ENCODE data around the gene RPS19BP1.

RPS19BP1 gene

GRCh38 chr22:39493759-39494158 is 38.8 kb downstream of the RPS19BP1 start:
- no peaks in the 10 kb centered on the region for H3K36me3 ChIP-seq (ENCODE audit: insufficient read depth, low read length)
- H3K9me3 ChIP-seq (ENCODE audit: low read length), result no peaks in the 10 kb centered on the region
- H3K27me3 ChIP-seq (ENCODE audit: insufficient read depth, low read length), result no peaks in the 10 kb centered on the region
- peaks cover 12% of the 10 kb centered on the region for H3K4me1 ChIP-seq (ENCODE audit: insufficient read depth, low read length)
- H2AFZ ChIP-seq (ENCODE audit: low read depth, low read length), result no peak overlapping the region
- no peak overlapping the region for H3K4me3 ChIP-seq (ENCODE audit: low read length)

DNA sequence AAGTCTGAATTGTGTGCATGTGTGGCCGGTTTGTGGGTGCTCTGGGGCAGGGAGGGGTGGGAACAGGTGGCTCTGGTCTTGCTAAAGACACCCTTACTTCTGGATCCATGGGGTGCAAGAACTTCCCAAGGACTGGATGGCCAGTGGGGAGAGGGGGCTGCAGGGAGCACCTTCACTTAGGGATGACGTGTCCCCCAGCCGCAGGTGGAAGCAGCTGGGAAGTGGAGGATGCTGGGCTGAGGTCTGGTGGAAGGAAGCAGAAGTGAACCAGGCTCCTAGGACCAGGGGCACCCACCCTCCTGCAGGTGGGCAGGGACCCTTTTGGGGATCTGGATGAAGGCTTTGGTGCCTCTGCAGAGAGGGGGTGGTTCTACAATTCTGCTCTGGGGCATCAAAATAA is 40.4 kb downstream of the RPS19BP1 start:
- Histone ChIP-seq H3K9me3 (ENCODE audit: low read length) (no peaks in the 10 kb centered on the region), H3K36me3 (ENCODE audit: insufficient read depth, low read length) (peaks cover 5% of the 10 kb centered on the region), H2AFZ (ENCODE audit: low read depth, low read length) (no peak overlapping the region), H3K27me3 (ENCODE audit: insufficient read depth, low read length) (no peaks in the 10 kb centered on the region), H3K4me3 (ENCODE audit: low read length) (no peak overlapping the region), H3K4me1 (ENCODE audit: insufficient read depth, low read length) (peaks cover 5% of the 10 kb centered on the region)

GRCh38 chr22:39491696-39492095 is 40.9 kb downstream of the RPS19BP1 start:
- peaks cover 5% of the 10 kb centered on the region for H3K4me1 ChIP-seq (ENCODE audit: insufficient read depth, low read length)
- H3K36me3 ChIP-seq (ENCODE audit: insufficient read depth, low read length), result peaks cover 5% of the 10 kb centered on the region
- H3K9me3 ChIP-seq (ENCODE audit: low read length), result no peaks in the 10 kb centered on the region
- H3K27me3 ChIP-seq (ENCODE audit: insufficient read depth, low read length), result no peaks in the 10 kb centered on the region
- H2AFZ ChIP-seq (ENCODE audit: low read depth, low read length), result no peak overlapping the region
- no peak overlapping the region for H3K4me3 ChIP-seq (ENCODE audit: low read length)

- Histone ChIP-seq H3K4me3 (ENCODE audit: low read length) (no peak overlapping the region), H3K36me3 (ENCODE audit: insufficient read depth, low read length) (peaks cover 5% of the 10 kb centered on the region), H3K27me3 (ENCODE audit: insufficient read depth, low read length) (no peaks in the 10 kb centered on the region), H3K9me3 (ENCODE audit: low read length) (no peaks in the 10 kb centered on the region), H3K4me1 (ENCODE audit: insufficient read depth, low read length) (peaks cover under 1% of the 10 kb centered on the region), H2AFZ (ENCODE audit: low read depth, low read length) (no peak overlapping the region)
These were observed 41.4 kb downstream of the RPS19BP1 start for GRCh38 chr22:39490966-39491680.

DNA sequence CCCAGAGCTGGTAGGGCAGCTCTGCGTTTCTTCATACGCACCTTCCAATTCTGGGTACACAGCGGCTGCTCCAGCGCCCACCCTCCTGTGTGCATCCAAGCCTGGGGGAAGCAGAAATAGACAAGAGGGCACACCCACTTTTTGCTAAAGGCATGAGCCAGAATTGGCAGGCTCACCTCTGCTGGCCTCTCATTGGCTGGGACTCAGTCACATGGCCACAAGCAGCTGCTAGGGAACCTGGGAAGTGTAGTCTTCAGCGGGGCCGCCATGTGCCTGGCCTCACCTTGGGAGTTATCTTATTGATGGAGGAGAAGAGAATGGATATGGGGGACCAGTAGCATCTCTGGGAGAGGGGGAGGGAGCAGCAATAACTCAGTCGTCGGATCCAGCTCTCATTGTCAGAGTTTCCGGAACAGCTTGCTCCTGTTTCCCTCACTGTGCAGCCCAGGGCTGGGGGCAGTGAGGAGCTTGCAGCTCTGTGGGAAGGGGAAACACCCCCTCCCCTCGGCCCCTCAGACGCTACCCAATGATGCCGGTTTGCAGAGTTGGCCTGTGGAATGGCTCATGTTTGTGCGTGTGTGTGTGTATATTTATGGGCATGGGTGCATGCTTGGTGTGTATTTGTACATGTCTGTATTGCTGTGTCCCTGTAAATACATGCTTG is 42.3 kb downstream of the RPS19BP1 start:
- no peak overlapping the region for H3K4me3 ChIP-seq (ENCODE audit: low read length)
- no peak overlapping the region for H2AFZ ChIP-seq (ENCODE audit: low read depth, low read length)
- H3K9me3 ChIP-seq (ENCODE audit: low read length), result no peaks in the 10 kb centered on the region
- H3K36me3 ChIP-seq (ENCODE audit: insufficient read depth, low read length), result peaks cover 5% of the 10 kb centered on the region
- no peaks in the 10 kb centered on the region for H3K27me3 ChIP-seq (ENCODE audit: insufficient read depth, low read length)
- H3K4me1 ChIP-seq (ENCODE audit: insufficient read depth, low read length), result no peaks in the 10 kb centered on the region

GRCh38 chr22:39489094-39490068 is 43.2 kb downstream of the RPS19BP1 start:
- Histone ChIP-seq H3K9me3 (ENCODE audit: low read length) (no peaks in the 10 kb centered on the region), H2AFZ (ENCODE audit: low read depth, low read length) (no peak overlapping the region), H3K4me1 (ENCODE audit: insufficient read depth, low read length) (no peaks in the 10 kb centered on the region), H3K27me3 (ENCODE audit: insufficient read depth, low read length) (no peaks in the 10 kb centered on the region), H3K4me3 (ENCODE audit: low read length) (no peak overlapping the region), H3K36me3 (ENCODE audit: insufficient read depth, low read length) (peaks cover 5% of the 10 kb centered on the region)

- Histone ChIP-seq H3K4me3 (ENCODE audit: low read length) (no peak overlapping the region), H3K36me3 (ENCODE audit: insufficient read depth, low read length) (peaks cover 5% of the 10 kb centered on the region), H3K9me3 (ENCODE audit: low read length) (no peaks in the 10 kb centered on the region), H3K27me3 (ENCODE audit: insufficient read depth, low read length) (no peaks in the 10 kb centered on the region), H3K4me1 (ENCODE audit: insufficient read depth, low read length) (no peaks in the 10 kb centered on the region), H2AFZ (ENCODE audit: low read depth, low read length) (no peak overlapping the region)
These were observed 43.9 kb downstream of the RPS19BP1 start for GRCh38 chr22:39488563-39489083.

DNA sequence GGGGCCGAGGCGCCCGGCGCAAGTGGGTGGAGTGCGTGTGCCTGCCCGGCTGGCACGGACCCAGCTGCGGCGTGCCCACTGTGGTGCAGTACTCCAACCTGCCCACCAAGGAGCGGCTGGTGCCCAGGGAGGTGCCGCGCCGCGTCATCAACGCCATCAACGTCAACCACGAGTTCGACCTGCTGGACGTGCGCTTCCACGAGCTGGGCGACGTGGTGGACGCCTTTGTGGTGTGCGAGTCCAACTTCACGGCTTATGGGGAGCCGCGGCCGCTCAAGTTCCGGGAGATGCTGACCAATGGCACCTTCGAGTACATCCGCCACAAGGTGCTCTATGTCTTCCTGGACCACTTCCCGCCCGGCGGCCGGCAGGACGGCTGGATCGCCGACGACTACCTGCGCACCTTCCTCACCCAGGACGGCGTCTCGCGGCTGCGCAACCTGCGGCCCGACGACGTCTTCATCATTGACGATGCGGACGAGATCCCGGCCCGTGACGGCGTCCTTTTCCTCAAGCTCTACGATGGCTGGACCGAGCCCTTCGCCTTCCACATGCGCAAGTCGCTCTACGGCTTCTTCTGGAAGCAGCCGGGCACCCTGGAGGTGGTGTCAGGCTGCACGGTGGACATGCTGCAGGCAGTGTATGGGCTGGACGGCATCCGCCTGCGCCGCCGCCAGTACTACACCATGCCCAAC is 44.6 kb downstream of the RPS19BP1 start:
- no peak overlapping the region for H2AFZ ChIP-seq (ENCODE audit: low read depth, low read length)
- H3K4me1 ChIP-seq (ENCODE audit: insufficient read depth, low read length), result no peaks in the 10 kb centered on the region
- no peaks in the 10 kb centered on the region for H3K27me3 ChIP-seq (ENCODE audit: insufficient read depth, low read length)
- no peaks in the 10 kb centered on the region for H3K9me3 ChIP-seq (ENCODE audit: low read length)
- H3K36me3 ChIP-seq (ENCODE audit: insufficient read depth, low read length), result peaks cover 5% of the 10 kb centered on the region
- no peak overlapping the region for H3K4me3 ChIP-seq (ENCODE audit: low read length)

- peaks cover 5% of the 10 kb centered on the region for H3K36me3 ChIP-seq (ENCODE audit: insufficient read depth, low read length)
- H3K4me1 ChIP-seq (ENCODE audit: insufficient read depth, low read length), result no peaks in the 10 kb centered on the region
- no peak overlapping the region for H3K4me3 ChIP-seq (ENCODE audit: low read length)
- no peaks in the 10 kb centered on the region for H3K9me3 ChIP-seq (ENCODE audit: low read length)
- H3K27me3 ChIP-seq (ENCODE audit: insufficient read depth, low read length), result no peaks in the 10 kb centered on the region
- no peak overlapping the region for H2AFZ ChIP-seq (ENCODE audit: low read depth, low read length)
These were observed 45.4 kb downstream of the RPS19BP1 start for GRCh38 chr22:39486951-39487825.

- peaks cover under 1% of the 10 kb centered on the region for H3K36me3 ChIP-seq (ENCODE audit: insufficient read depth, low read length)
- no peak overlapping the region for H2AFZ ChIP-seq (ENCODE audit: low read depth, low read length)
- no peaks in the 10 kb centered on the region for H3K4me1 ChIP-seq (ENCODE audit: insufficient read depth, low read length)
- no peaks in the 10 kb centered on the region for H3K9me3 ChIP-seq (ENCODE audit: low read length)
- H3K27me3 ChIP-seq (ENCODE audit: insufficient read depth, low read length), result no peaks in the 10 kb centered on the region
- H3K4me3 ChIP-seq (ENCODE audit: low read length), result no peak overlapping the region
These were observed 49.8 kb downstream of the RPS19BP1 start for GRCh38 chr22:39482768-39483167.

DNA sequence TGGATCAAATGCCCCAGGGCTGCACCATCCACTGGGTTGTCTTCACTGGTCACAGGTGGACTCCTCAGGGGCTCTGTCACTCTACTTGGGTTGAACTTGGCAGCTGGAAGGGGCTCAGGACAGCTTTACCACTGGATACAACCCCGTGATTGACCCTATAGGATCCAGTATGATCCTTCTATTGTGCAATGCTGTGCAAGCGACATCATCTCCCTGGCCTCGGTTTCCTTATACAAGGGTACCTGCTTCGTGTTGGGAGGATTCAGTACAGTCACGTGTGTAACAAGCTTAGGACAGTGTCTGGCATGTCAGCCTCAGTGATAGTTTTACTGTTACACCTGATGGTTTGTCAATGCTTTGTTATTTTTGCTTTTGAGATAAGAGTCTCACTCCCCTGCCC is 51.0 kb downstream of the RPS19BP1 start:
- Histone ChIP-seq H2AFZ (ENCODE audit: low read depth, low read length) (no peak overlapping the region), H3K36me3 (ENCODE audit: insufficient read depth, low read length) (no peaks in the 10 kb centered on the region), H3K27me3 (ENCODE audit: insufficient read depth, low read length) (no peaks in the 10 kb centered on the region), H3K9me3 (ENCODE audit: low read length) (no peaks in the 10 kb centered on the region), H3K4me1 (ENCODE audit: insufficient read depth, low read length) (no peaks in the 10 kb centered on the region), H3K4me3 (ENCODE audit: low read length) (no peak overlapping the region)

DNA sequence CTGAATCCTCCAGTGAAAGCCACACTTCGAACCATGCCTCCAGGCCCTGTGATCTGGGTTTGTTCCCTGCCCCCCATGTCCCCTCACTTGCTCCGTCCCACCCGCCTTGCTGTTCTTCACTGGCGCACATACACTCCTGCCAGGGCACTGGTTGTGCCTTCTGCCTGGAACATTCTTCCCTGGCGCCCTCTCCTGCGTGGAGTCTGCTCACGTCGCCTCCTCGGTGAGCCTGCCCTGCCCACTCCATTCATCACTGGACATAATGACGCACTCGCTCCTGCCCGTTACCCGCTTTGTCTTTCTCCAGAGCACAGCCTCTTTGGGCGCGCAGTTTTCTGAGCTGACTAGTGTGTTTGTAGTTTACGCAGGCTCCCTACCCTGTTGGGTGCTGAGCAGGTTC is 51.5 kb downstream of the RPS19BP1 start:
- no peak overlapping the region for H2AFZ ChIP-seq (ENCODE audit: low read depth, low read length)

More for the DNA sequence above, 51.5 kb downstream of the RPS19BP1 start:
- H3K27me3 ChIP-seq (ENCODE audit: insufficient read depth, low read length), result no peaks in the 10 kb centered on the region
- H3K9me3 ChIP-seq (ENCODE audit: low read length), result no peaks in the 10 kb centered on the region
- no peak overlapping the region for H3K4me3 ChIP-seq (ENCODE audit: low read length)
- no peaks in the 10 kb centered on the region for H3K36me3 ChIP-seq (ENCODE audit: insufficient read depth, low read length)
- H3K4me1 ChIP-seq (ENCODE audit: insufficient read depth, low read length), result peaks cover under 1% of the 10 kb centered on the region

All from neuron (in vitro differentiated cells).